ENCODE data around the gene CD247. TPM values are rescaled to one million over a fixed set of nuclear protein-coding genes. Genes with fewer than 3 reads are reported as not detected.

CD247 gene
- total RNA-seq, 1 experiment from 2014 or later, result 0.44 TPM

GRCh38 chr1:167529829-167530474, 11.6 kb upstream of the CD247 start:
- Histone ChIP-seq H3K9me3 (ENCODE audit: control insufficient read depth, insufficient read depth, low read depth, low read length) (no peaks in the 10 kb centered on the region), H3K4me3 (ENCODE audit: low read depth in 2 of 2, low read length in 2 of 2) (no peak overlapping the region), H3K27ac (ENCODE audit: low read length) (no peak overlapping the region), H3K27me3 (ENCODE audit: control insufficient read depth, insufficient read depth, low read length) (no peaks in the 10 kb centered on the region; the same call in 1 of the 2 replicates), H3K36me3 (ENCODE audit: control insufficient read depth, insufficient read depth, low read length) (no peaks in the 10 kb centered on the region), H3K4me1 (ENCODE audit: control insufficient read depth, insufficient read depth, low read length) (no peaks in the 10 kb centered on the region)
- in situ Hi-C loops (cut with HindIII; ENCODE audit: low pct_unique_long_range_greater_than_20kb, low sequenced_read_pairs) (no loop called here), intact Hi-C loops (cut with micrococcal nuclease; ENCODE audit: unreplicated experiment) (loop anchor here (5.0 to 10.0 kb wide), 3 partner anchors 73 to 265 kb away; no protein-coding TSS in a partner anchor)
- BruUV-seq (replicated peaks), result no TSS peak
- ATAC-seq (no peak), DNase-seq (ENCODE audit: low read depth, low spot score) (no peak)
- ChIA-PET CTCF (no interaction called here), POLR2A (no interaction called here)
- TF ChIP-seq CTCF (IDR thresholded peaks at IDR 0.05), result no peak
- no peak for TF ChIP-seq REST (IDR thresholded peaks at IDR 0.05; ENCODE audit: insufficient read depth in 1 of 2, low read depth in 2 of 2, low read length in 1 of 2)
- TF ChIP-seq POLR2AphosphoS5 (IDR thresholded peaks at IDR 0.05; ENCODE audit: low read depth, low read length), result no peak
- no peak for TF ChIP-seq TCF7L2 (IDR thresholded peaks at IDR 0.05; ENCODE audit: low read depth, low read length)
- TF ChIP-seq SIN3A (IDR thresholded peaks at IDR 0.05; ENCODE audit: borderline replicate concordance, insufficient read depth, low read depth, low read length), result no peak

GRCh38 chr1:167528057-167528728, 9.9 kb upstream of the CD247 start:
- Histone ChIP-seq H3K4me3 (ENCODE audit: low read depth in 2 of 2, low read length in 2 of 2) (no peak overlapping the region), H3K27me3 (ENCODE audit: control insufficient read depth, insufficient read depth, low read length) (no peaks in the 10 kb centered on the region; the same call in 1 of the 2 replicates), H3K4me1 (ENCODE audit: control insufficient read depth, insufficient read depth, low read length) (no peaks in the 10 kb centered on the region), H3K36me3 (ENCODE audit: control insufficient read depth, insufficient read depth, low read length) (no peaks in the 10 kb centered on the region), H3K9me3 (ENCODE audit: control insufficient read depth, insufficient read depth, low read depth, low read length) (peaks cover 5% of the 10 kb centered on the region; the same call in 1 of the 2 replicates), H3K27ac (ENCODE audit: low read length) (no peak overlapping the region)
- no peak for ATAC-seq
- DNase-seq (ENCODE audit: low read depth, low spot score), result no peak
- TF ChIP-seq SIN3A (IDR thresholded peaks at IDR 0.05; ENCODE audit: borderline replicate concordance, insufficient read depth, low read depth, low read length) (no peak), POLR2AphosphoS5 (IDR thresholded peaks at IDR 0.05; ENCODE audit: low read depth, low read length) (no peak), REST (IDR thresholded peaks at IDR 0.05; ENCODE audit: insufficient read depth in 1 of 2, low read depth in 2 of 2, low read length in 1 of 2) (no peak), TCF7L2 (IDR thresholded peaks at IDR 0.05; ENCODE audit: low read depth, low read length) (no peak), CTCF (IDR thresholded peaks at IDR 0.05) (no peak)
- ChIA-PET POLR2A (no interaction called here), CTCF (interaction anchor here (0.8 kb wide), 1 partner anchor 160 kb away, joined by 3 read pairs; no protein-coding TSS in a partner anchor)
- in situ Hi-C loops (cut with HindIII; ENCODE audit: low pct_unique_long_range_greater_than_20kb, low sequenced_read_pairs), result no loop called here
- no TSS peak for BruUV-seq (replicated peaks)
- intact Hi-C loops (cut with micrococcal nuclease; ENCODE audit: unreplicated experiment), result no loop called here

Data from Panc1 (cell line).